Adrenal gland (tissue), 12 donors: ENCODE data around the gene ELF1. TPM values are rescaled to one million over a fixed set of nuclear protein-coding genes. Genes with fewer than 3 reads are reported as not detected.

Source experiments
- DNase-seq, 7 donors: peaks; one replicate each; pipeline ENCODE4 v3.0.0-alpha.2; 2019 to 2020
- H3K27ac ChIP-seq, 5 donors: fragments of 200-600 bp; sonication (generic) in 4 of 5; 1 replicate in 3 of 5; 2 replicates in 2 of 5; pipeline versions ENCODE4 v1.5.1 to v1.8.0; 2016 to 2020; ENCODE audit warnings: mild to moderate bottlenecking in 1 of 5
- H3K27me3 ChIP-seq: fragments of 200-600 bp; 2 replicates; pipeline ENCODE4 v1.8.0; 2021
- H3K36me3 ChIP-seq, 2 donors: fragments of 200-600 bp; replicated peaks in 1 of 2; 1 replicate in 1 of 2; 2 replicates in 1 of 2; pipeline versions ENCODE4 v1.5.1 to v1.8.0; 2018 to 2022
- H3K4me1 ChIP-seq, 2 donors: fragments of 200-600 bp; replicated peaks in 1 of 2; 1 replicate in 1 of 2; 2 replicates in 1 of 2; pipeline versions ENCODE4 v1.5.1 to v1.8.0; 2018 to 2021
- H3K4me3 ChIP-seq, 4 donors: fragments of 200-600 bp; sonication (generic) in 3 of 4; one replicate each; pipeline ENCODE4 v1.5.1; 2016 to 2018
- H3K9me3 ChIP-seq, 3 donors: fragments of 200-600 bp; sonication (generic) in 1 of 3; replicated peaks in 1 of 3; 1 replicate in 2 of 3; 2 replicates in 1 of 3; pipeline versions ENCODE4 v1.5.1 to v1.8.0; 2016 to 2021
- POLR2A ChIP-seq, 2 donors: fragments of 450-650 bp; IDR thresholded peaks; one replicate each; pipeline ENCODE4 v1.6.1; 2017; ENCODE audit warnings: antibody characterized with exemption in 2 of 2, mild to moderate bottlenecking in 2 of 2, moderate library complexity in 1 of 2
- WGBS, 4 donors: extraction: QIAGEN DNeasy Blood & Tissue Kit in 2 of 4; methylation state at CpG; one replicate each; pipeline versions ENCODE4 v1.1.5 to v1.1.7; 2013 to 2017; 5-methylcytosine and 5-hydroxymethylcytosine counted together
- intact Hi-C, 2 donors: fragments of 100-400 bp; cut with DNase I; formaldehyde crosslinking; loops; one replicate each; pipeline versions ENCODE4 v1.14.1 to v1.15.0; 2022 to 2023
- polyA plus RNA-seq, 3 donors: library from polyadenylated mRNA; stranded (reverse); fragments of 200-250 nt in 2 of 3; fragments of 350-450 nt in 1 of 3; fragmentation: Illumina TruSeq in 1 of 3; extraction: RNeasy Lipid Tissue Mini Kit (QIAGEN cat#74804) in 1 of 3; gene quantifications; one replicate each; pipeline ENCODE4 v1.2.3, GENCODE V29; 2013 to 2014
- total RNA-seq, 9 donors: library from RNA; depleted of rRNA in 4 of 9; stranded (reverse); fragments of >200 nt in 4 of 9; fragments of 120-200 nt in 1 of 9; fragmentation: NEBNext Ultra II Directional in 1 of 9; extraction: Animal tissue kit (Norgen Biotek cat#: 25700) in 1 of 9; gene quantifications; one replicate each; pipeline versions ENCODE4 v1.1.0 to v1.2.4, GENCODE V29; 2013 to 2023
- TF ChIP-seq, protein P1 (sequence below), 6 experiments: fragments of 450-650 bp in 4 of 6; fragments of 200-600 bp in 2 of 6; sonication (generic) in 1 of 6; IDR thresholded peaks; 1 replicate in 5 of 6; 2 replicates in 1 of 6; pipeline versions ENCODE4 v1.5.1 to v1.8.0; 2016 to 2021; ENCODE audit warnings: antibody characterized with exemption in 6 of 6, mild to moderate bottlenecking in 2 of 6, moderate library complexity in 1 of 6
- donor health status: healthy with polysubstance abuse.
- donor health status: Bipolar disorder and iron deficiency.
- donor health status: DM: yes; HTN: yes; CAD: no.
- donor health status: DM: no; HTN: no; CAD: no.
- donor health status: DM: no; HTN: no; CAD: no.
- donor health status: DM: yes; HTN: yes; CAD: no.

ELF1 gene
- total and polyA plus RNA-seq, 12 donors: 6.3 to 64.3 (median 51.7) TPM

DNA sequence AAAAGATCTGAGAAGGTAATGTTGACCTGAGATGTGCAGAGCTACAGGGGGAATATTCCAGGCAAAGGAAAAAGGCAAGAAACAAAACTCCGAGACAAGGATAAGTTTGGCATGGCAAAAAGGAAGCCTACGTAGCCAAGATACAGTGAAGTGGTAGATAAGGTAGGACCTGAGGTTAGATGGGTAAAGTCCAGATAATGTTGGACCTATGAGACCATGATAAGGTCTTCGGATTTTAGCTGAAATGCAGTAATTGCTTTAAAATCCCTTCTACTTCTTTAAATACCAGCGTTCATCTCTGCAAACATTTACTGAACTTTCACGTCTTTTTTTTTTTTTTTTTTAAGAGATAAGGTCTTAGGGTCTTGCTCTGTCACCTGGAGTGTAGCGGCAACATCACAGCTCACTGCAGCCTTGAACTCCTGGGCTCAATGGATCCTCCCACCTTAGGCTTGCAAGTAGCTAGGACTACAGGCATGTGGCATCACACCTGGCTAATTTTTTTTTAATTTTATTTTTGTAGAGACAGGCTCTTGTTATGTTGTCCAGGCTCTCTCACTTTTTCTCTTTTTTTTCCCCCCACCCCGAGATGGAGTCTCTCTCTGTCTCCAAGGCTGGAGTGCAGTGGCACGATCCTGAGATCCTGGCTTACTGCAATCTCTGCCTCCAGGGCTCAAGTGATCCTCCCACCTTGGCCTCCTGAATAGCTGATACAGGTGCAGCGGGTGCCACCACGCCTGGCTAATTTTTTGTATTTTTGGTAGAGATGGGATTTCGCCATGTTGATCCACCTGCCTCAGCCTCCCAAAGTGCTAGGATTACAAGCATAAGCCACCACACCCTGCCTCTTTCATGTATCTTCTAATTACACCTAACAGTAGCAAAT is 38.0 kb upstream of the ELF1 start:
- TF ChIP-seq, protein P1, sequence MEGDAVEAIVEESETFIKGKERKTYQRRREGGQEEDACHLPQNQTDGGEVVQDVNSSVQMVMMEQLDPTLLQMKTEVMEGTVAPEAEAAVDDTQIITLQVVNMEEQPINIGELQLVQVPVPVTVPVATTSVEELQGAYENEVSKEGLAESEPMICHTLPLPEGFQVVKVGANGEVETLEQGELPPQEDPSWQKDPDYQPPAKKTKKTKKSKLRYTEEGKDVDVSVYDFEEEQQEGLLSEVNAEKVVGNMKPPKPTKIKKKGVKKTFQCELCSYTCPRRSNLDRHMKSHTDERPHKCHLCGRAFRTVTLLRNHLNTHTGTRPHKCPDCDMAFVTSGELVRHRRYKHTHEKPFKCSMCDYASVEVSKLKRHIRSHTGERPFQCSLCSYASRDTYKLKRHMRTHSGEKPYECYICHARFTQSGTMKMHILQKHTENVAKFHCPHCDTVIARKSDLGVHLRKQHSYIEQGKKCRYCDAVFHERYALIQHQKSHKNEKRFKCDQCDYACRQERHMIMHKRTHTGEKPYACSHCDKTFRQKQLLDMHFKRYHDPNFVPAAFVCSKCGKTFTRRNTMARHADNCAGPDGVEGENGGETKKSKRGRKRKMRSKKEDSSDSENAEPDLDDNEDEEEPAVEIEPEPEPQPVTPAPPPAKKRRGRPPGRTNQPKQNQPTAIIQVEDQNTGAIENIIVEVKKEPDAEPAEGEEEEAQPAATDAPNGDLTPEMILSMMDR (IDR thresholded peaks at IDR 0.05): no peak
- TF ChIP-seq POLR2A (IDR thresholded peaks at IDR 0.05): no peak
- H3K27me3 ChIP-seq: no peaks in the 10 kb centered on the region
- H3K4me3 ChIP-seq: no peak overlapping the region
- no peak for DNase-seq
- intact Hi-C loops: loop anchor here in 1 of 2 donors (10.0 kb wide), 1 partner anchor 82 kb away; no protein-coding TSS in a partner anchor
- H3K4me1 ChIP-seq: peaks cover 51 to 69% of the 10 kb centered on the region in 2 donors
- H3K27ac ChIP-seq: peak overlapping the region in 1 of 5 donors; percentile 97
- H3K36me3 ChIP-seq: no peaks in the 10 kb centered on the region
- no peaks in the 10 kb centered on the region for H3K9me3 ChIP-seq
- WGBS, 4 donors: 78 to 79% (median 78%) methylated on average over 10 to 11 of the region's 11 CpGs

DNA sequence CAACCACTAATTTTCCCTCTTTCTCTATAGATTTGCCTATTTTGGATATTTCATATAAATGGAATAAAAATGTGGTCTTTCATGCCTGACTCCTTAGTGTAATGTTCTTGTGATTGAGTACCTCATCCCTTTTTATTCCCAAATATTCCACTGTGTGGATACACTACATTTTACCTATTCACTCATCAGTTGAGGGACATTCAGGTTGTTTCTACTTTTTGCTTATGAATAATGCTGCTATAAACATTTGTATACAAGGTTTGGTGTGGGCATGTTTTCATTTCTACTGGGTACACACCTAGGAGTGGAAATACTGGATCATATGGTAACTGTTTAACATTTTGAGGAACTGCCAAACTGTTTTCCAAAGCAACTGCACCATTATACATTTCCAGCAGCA is 37.1 kb upstream of the ELF1 start:
- no peak for TF ChIP-seq POLR2A (IDR thresholded peaks at IDR 0.05)
- TF ChIP-seq, protein P1 (IDR thresholded peaks at IDR 0.05): no peak
- peaks cover 51 to 71% of the 10 kb centered on the region in 2 donors for H3K4me1 ChIP-seq

DNA sequence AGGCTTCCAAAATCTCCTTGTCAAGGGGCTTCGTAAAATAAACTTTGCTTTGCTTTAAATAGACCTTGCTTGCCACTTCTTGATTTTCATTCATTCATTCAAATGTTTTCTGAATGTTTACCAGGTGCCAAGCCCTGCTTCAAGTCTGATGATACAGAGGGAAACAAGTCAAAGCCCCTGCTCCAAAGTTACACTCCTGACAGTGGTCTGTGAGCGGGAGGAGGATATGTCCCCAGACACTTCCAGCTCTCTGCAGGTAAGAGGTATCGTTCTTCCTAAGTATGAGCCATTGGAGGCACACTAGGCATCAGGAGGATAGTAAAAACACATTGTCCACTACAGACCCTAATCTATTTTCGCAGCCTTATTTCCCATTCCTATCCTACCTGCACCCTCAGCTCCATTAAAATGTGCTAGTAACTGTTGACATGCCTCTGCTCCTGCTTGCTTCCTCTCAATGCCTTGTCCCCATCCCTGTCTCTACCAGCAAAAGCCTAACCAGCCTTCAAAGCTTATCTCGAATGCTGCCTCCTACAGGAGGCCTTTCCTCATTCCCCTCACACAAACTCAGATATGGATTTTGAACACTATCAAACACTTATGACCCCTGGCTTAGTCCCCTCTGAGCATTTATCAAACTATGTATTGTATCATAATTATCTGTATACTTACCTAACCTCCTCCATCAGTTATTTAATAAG is 36.0 kb upstream of the ELF1 start:
- Histone ChIP-seq H3K4me3 (no peak overlapping the region), H3K27me3 (no peaks in the 10 kb centered on the region), H3K4me1 (peaks cover 51 to 82% of the 10 kb centered on the region in 2 donors), H3K36me3 (no peaks in the 10 kb centered on the region), H3K9me3 (no peaks in the 10 kb centered on the region), H3K27ac (peak overlapping the region in 3 of 5 donors; percentile 4 to 64 (median 30))
- WGBS, 4 donors: 77 to 89% (median 85%) methylated on average over 5 of the region's 5 CpGs
- no peak for DNase-seq
- TF ChIP-seq, protein P1 (IDR thresholded peaks at IDR 0.05): no peak
- no peak for TF ChIP-seq POLR2A (IDR thresholded peaks at IDR 0.05)
- intact Hi-C loops: loop anchor here in 1 of 2 donors (5.0 to 10.0 kb wide), 2 partner anchors 38 to 80 kb away; partner anchors contain the start of gene ELF1

More for the DNA sequence above, 37.1 kb upstream of the ELF1 start:
- Histone ChIP-seq H3K9me3 (no peaks in the 10 kb centered on the region), H3K27me3 (no peaks in the 10 kb centered on the region), H3K4me3 (no peak overlapping the region), H3K27ac (no peak overlapping the region), H3K36me3 (no peaks in the 10 kb centered on the region)
- intact Hi-C loops: loop anchor here in 1 of 2 donors (10.0 kb wide), 1 partner anchor 81 kb away; no protein-coding TSS in a partner anchor
- no peak for DNase-seq
